T-helper 2 cell treated with Interferon-gamma antibody and Interleukin-4, amounts not matched to agents 5 μg/mL and 100 μg/mL, for 36 hours (primary cell): ENCODE data around the gene EXD3.

Experiments used
- DNase-seq: peaks from one replicate; pipeline ENCODE4 v3.0.0; 2021; ENCODE audit warnings: low spot score
- H3K27ac Mint-ChIP-seq: one replicate; pipeline ENCODE4 v1.8.0; 2021; ENCODE audit warnings: mild to moderate bottlenecking, mixed read lengths
- H3K27me3 Mint-ChIP-seq: one replicate; pipeline ENCODE4 v1.8.0; 2021; ENCODE audit warnings: low read depth, mixed read lengths
- H3K36me3 Mint-ChIP-seq: one replicate; pipeline ENCODE4 v1.8.0; 2021; ENCODE audit warnings: low read depth, mixed read lengths
- H3K4me1 Mint-ChIP-seq: one replicate; pipeline ENCODE4 v1.8.0; 2021; ENCODE audit warnings: low read depth, mixed read lengths
- H3K4me3 Mint-ChIP-seq: one replicate; pipeline ENCODE4 v1.8.0; 2022; ENCODE audit warnings: mild to moderate bottlenecking, moderate library complexity, mixed read lengths
- H3K9me3 Mint-ChIP-seq: one replicate; pipeline ENCODE4 v1.8.0; 2021; ENCODE audit warnings: mixed read lengths

The EXD3 gene

GRCh38 chr9:137293094-137293481 lies 129.9 kb downstream of the EXD3 start:
- Mint-ChIP-seq H3K4me1 (peaks cover 3% of the 10 kb centered on the region), H3K9me3 (no peaks in the 10 kb centered on the region), H3K36me3 (no peaks in the 10 kb centered on the region), H3K27me3 (peaks cover 27% of the 10 kb centered on the region), H3K27ac (no peak overlapping the region), H3K4me3 (no peak overlapping the region)
- no peak for DNase-seq

GRCh38 chr9:137286975-137287383 lies 136.0 kb downstream of the EXD3 start:
- DNase-seq = no peak
- Mint-ChIP-seq H3K27me3 (peaks cover 3% of the 10 kb centered on the region), H3K4me3 (no peak overlapping the region), H3K36me3 (peaks cover 5% of the 10 kb centered on the region), H3K9me3 (no peaks in the 10 kb centered on the region), H3K27ac (no peak overlapping the region), H3K4me1 (peaks cover 3% of the 10 kb centered on the region)

GRCh38 chr9:137281345-137282116 lies 141.4 kb downstream of the EXD3 start:
- H3K4me1 Mint-ChIP-seq = peaks cover 9% of the 10 kb centered on the region
- H3K36me3 Mint-ChIP-seq = peaks cover 6% of the 10 kb centered on the region
- no peaks in the 10 kb centered on the region for H3K27me3 Mint-ChIP-seq
- H3K9me3 Mint-ChIP-seq = no peaks in the 10 kb centered on the region
- no peak for DNase-seq
- no peak overlapping the region for H3K27ac Mint-ChIP-seq
- H3K4me3 Mint-ChIP-seq = no peak overlapping the region

GRCh38 chr9:137280474-137281344 lies 142.3 kb downstream of the EXD3 start:
- no peak overlapping the region for H3K27ac Mint-ChIP-seq
- no peaks in the 10 kb centered on the region for H3K9me3 Mint-ChIP-seq
- DNase-seq = no peak
- peaks cover 6% of the 10 kb centered on the region for H3K36me3 Mint-ChIP-seq
- H3K27me3 Mint-ChIP-seq = no peaks in the 10 kb centered on the region
- no peak overlapping the region for H3K4me3 Mint-ChIP-seq
- H3K4me1 Mint-ChIP-seq = peaks cover 9% of the 10 kb centered on the region

- Mint-ChIP-seq H3K4me1 (peaks cover 14% of the 10 kb centered on the region), H3K27ac (no peak overlapping the region), H3K27me3 (no peaks in the 10 kb centered on the region), H3K36me3 (peaks cover 6% of the 10 kb centered on the region), H3K4me3 (no peak overlapping the region), H3K9me3 (no peaks in the 10 kb centered on the region)
- no peak for DNase-seq
Measured at GRCh38 chr9:137279741-137280473, 143.1 kb downstream of the EXD3 start.

GRCh38 chr9:137278721-137279711 lies 143.9 kb downstream of the EXD3 start:
- no peak for DNase-seq
- Mint-ChIP-seq H3K27ac (no peak overlapping the region), H3K9me3 (no peaks in the 10 kb centered on the region), H3K4me3 (no peak overlapping the region), H3K4me1 (peaks cover 14% of the 10 kb centered on the region), H3K36me3 (peaks cover 5% of the 10 kb centered on the region), H3K27me3 (no peaks in the 10 kb centered on the region)

GRCh38 chr9:137278061-137278701 lies 144.8 kb downstream of the EXD3 start:
- Mint-ChIP-seq H3K27me3 (no peaks in the 10 kb centered on the region), H3K4me1 (peaks cover 14% of the 10 kb centered on the region), H3K4me3 (peak overlapping the region; percentile 93), H3K36me3 (peaks cover 9% of the 10 kb centered on the region), H3K9me3 (no peaks in the 10 kb centered on the region), H3K27ac (peak overlapping the region; percentile 85)
- no peak for DNase-seq

- peak within 1 kb of the TSS; percentile 93 for H3K4me3 Mint-ChIP-seq
- no peaks in the 10 kb centered on the region for H3K9me3 Mint-ChIP-seq
- peak; percentile 62 for DNase-seq
- no peaks in the 10 kb centered on the region for H3K27me3 Mint-ChIP-seq
- H3K27ac Mint-ChIP-seq = peak within 1 kb of the TSS; percentile 87
- H3K4me1 Mint-ChIP-seq = peaks cover 11% of the 10 kb centered on the region
- H3K36me3 Mint-ChIP-seq = peaks cover 8% of the 10 kb centered on the region
Measured at GRCh38 chr9:137277329-137278041, 145.5 kb downstream of the EXD3 start, which contains the start of gene TOR4A. Gene TOR4A, plus strand, starts transcription at chr9:137277726. Its CDS starts 964 bp downstream, at chr9:137278690.

- no peak for DNase-seq
- Mint-ChIP-seq H3K27ac (peak overlapping the region; percentile 87), H3K36me3 (peaks cover 4% of the 10 kb centered on the region), H3K4me3 (peak overlapping the region; percentile 74), H3K4me1 (peaks cover 10% of the 10 kb centered on the region), H3K9me3 (no peaks in the 10 kb centered on the region), H3K27me3 (no peaks in the 10 kb centered on the region)
Measured at GRCh38 chr9:137276473-137277328, 146.3 kb downstream of the EXD3 start.

- peak overlapping the region; percentile 70 for H3K27ac Mint-ChIP-seq
- H3K27me3 Mint-ChIP-seq = no peaks in the 10 kb centered on the region
- H3K4me1 Mint-ChIP-seq = peaks cover 14% of the 10 kb centered on the region
- no peak overlapping the region for H3K4me3 Mint-ChIP-seq
- H3K36me3 Mint-ChIP-seq = peaks cover 4% of the 10 kb centered on the region
- no peak for DNase-seq
- no peaks in the 10 kb centered on the region for H3K9me3 Mint-ChIP-seq
Measured at GRCh38 chr9:137275588-137276472, 147.1 kb downstream of the EXD3 start.

- Mint-ChIP-seq H3K9me3 (no peaks in the 10 kb centered on the region), H3K27ac (peak overlapping the region; percentile 70), H3K27me3 (no peaks in the 10 kb centered on the region), H3K4me1 (peaks cover 14% of the 10 kb centered on the region), H3K36me3 (peaks cover 4% of the 10 kb centered on the region), H3K4me3 (no peak overlapping the region)
- DNase-seq = no peak
Measured at GRCh38 chr9:137275203-137275587, 147.8 kb downstream of the EXD3 start.
